ENCODE data around the gene CCT8.

Gene CCT8, protein sequence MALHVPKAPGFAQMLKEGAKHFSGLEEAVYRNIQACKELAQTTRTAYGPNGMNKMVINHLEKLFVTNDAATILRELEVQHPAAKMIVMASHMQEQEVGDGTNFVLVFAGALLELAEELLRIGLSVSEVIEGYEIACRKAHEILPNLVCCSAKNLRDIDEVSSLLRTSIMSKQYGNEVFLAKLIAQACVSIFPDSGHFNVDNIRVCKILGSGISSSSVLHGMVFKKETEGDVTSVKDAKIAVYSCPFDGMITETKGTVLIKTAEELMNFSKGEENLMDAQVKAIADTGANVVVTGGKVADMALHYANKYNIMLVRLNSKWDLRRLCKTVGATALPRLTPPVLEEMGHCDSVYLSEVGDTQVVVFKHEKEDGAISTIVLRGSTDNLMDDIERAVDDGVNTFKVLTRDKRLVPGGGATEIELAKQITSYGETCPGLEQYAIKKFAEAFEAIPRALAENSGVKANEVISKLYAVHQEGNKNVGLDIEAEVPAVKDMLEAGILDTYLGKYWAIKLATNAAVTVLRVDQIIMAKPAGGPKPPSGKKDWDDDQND

DNA sequence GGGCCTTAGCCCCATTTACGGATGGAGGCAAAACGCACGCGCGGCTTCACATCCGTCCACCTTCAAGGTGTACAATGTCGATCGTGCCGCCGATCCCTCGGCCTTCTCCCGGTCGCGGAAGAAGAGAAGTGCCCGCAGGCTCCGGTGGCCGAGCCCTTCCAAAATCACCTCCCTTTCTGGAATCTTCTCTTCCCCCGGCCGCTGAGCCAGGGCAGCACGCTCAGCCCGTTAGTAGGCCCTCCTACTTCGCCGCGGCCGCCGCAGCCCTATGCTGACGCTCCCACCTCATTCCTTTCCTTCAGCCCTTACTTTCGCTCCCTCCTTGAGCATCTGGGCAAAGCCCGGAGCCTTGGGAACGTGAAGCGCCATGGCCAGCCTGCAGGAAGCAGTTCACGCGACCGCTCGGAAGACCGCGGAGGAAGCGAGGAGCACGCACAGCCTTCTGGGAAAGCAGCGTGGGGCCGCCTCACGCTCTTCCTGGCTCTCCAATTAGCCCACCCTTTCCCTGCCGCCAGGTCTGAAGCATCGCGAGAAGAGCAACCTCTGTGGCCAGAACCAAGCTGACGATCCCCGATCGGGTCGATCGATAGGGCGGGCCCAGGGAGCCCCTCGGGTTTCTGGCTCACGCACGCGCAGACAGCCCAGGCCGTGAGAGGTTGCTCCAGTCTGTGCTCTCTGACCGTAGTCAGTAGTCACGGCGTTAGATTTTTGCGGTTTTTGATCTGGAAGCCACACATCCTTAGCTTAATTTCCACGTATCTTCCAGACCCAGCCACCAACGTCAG lies at the start of gene CCT8:
TSS of gene CCT8 (minus strand) at position 427 of the 785 bp plus-strand sequence. CDS start at position 369, 58 bp downstream.
- peak; percentile 99 for DNase-seq (ENCODE audit: low spot score)

DNA sequence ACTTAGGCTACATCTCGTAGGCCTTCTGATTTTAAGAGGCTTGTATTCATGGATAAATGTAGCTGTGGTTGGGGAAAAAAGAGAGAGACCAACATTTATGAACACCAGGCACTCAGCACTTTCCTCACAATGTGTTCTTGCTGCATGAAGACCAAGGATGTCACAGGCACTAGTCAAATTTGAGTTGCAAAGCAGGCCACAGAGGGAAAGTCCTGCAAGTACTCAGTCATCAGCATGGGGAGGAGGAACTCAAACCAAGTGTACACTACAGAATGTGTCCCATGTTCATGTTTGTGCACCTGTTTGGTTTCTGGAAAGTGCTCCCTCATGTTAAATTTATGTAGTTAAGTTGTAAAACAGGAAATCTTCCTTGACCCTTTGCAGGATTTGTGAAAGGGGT lies 48.3 kb upstream of the CCT8 start:
- DNase-seq (ENCODE audit: low spot score) = no peak

DNA sequence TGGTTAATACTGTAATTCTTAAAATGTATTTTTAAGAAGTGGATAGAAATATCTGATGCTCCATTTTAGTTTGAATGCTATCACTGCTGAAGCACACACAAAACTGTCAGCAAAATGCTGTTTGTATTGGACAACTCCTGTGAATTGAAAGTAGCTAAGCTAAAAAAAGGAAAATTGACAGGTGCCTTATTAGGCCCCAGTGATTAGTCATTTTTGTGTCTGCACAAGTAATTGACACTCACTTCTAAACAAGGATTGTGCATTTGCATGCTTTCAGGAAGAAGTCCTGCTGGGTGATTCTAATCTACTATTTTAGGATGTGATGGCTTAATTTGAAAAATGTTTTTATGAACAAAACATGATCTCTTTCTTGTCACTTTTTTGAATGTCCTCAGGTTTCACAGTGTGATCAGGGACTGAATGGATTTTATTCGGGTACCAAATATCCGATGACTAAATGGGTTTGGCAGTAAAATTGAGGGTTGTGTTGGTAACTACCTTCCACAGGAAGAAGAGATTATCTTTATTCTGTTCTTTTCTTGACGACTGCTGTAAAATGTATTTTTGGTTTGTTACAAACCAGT lies 44.0 kb upstream of the CCT8 start:
- DNase-seq (ENCODE audit: low spot score) = no peak

DNA sequence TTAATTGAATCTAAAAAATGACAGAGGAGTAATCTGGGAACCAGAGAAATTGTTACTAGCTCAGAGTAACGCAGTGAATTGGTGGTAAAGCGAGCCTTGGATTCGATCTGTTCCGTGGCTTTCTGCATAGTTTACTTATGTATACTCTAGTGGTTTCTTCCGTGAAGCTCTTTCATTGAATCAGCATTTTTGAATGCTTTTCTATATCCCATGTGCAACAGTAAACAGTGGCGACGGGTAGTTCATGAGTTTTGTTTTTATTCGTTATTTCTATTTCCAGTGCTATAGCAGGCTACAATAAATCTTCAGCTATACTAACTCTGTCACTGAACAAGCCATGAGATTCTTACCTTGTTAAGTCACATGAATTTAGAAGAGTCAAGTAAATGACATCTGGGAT lies 42.5 kb upstream of the CCT8 start:
- DNase-seq (ENCODE audit: low spot score) = no peak

DNA sequence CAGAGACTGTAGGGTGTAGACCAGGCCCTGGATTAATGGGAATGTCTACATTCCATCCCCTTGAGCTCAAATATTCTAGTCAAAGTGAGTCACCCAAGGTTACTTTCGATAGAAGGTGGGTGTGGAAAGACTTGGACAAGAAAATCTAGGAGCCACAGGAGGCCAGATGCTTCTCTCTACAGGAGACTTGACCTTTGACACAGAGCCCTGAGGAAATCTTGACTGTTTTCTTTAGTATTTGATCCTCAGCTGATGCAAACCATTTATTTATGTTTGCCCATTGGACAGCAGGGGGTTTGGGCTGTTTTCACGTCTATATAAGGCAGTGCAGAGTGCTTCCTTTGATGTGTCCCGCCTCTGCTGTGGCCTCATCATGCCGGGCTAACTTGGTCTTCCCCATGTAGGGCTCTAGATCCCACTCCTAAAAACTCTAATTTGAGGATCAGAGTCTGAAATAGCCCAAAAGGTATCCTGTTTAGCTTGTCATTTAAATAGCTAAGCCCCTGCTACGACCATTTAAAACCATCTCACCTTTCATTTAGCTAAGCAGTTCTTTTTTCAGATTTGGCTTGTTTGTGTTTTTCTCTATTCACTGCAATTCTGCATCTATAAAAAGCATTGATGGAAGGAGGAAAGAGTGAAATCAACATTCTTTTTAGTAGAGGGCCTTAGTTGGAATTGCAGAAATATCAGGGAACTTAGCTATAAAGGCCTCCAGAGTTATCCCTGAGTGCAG lies 41.5 kb upstream of the CCT8 start:
- DNase-seq (ENCODE audit: low spot score) = no peak

DNA sequence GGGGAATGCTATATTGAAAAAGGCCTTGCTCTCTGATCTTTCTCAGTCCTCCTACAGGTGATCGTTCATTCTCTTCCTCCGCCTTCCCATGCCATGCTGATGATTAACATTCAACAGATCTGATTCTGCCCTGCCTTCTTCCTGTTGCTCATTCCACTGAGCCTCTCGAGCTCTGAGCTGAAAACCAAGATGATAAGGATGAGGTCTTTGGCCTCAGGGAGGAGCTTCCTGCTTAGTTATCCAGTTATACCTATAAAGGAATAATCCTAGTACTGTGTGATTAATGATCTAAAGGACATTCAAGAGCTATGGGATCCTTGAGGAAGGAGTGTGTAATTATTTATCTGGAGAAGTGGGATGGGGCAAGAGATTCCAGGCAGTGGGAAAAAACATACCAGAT lies 31.8 kb upstream of the CCT8 start:
- peak; percentile 33 for DNase-seq (ENCODE audit: low spot score)

DNA sequence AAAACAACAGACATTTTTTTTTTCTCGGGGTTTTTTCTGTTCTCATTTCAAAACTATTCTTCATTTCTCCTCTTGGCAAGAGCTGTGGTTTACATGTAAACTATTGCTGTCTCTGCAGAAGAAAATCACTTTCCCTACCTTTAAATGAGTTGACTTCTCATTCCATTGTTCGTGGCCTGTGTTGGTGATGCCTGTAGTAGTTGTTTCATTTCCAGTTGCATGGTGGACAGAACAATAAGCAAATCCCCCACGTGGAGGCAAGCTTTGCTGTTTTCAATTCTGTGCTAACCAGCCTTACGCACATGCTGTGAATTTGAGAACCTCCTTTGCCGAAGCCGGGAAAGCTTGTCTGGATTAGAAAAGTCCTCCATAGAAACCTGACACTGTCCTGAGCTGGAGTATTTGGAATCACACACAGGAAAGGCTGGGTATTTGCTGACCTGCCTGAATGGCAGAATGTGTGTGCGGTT lies 30.8 kb upstream of the CCT8 start:
- DNase-seq (ENCODE audit: low spot score) = no peak

DNA sequence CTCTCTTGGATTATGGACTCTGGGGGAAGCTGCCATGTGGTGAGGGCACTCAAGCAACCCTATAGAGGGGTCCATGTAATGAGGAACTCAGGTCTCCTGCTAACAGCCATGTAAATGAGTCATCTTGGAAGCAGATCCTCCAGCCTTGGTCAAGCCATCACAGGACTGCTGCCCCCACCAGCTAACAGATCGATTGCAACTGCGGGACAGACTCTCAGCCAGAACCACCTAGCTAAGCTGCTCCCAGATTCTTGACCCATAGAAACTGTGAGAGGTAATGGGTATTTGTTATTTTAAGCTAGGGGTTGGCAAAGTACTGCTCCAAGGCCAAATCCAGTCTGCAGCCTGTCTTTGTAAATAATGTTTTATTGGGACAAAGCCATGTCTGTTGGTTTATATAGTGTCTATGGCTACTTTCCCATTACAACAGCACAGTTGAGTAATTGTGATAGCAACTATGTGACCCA lies 29.4 kb upstream of the CCT8 start:
- DNase-seq (ENCODE audit: low spot score) = no peak

DNA sequence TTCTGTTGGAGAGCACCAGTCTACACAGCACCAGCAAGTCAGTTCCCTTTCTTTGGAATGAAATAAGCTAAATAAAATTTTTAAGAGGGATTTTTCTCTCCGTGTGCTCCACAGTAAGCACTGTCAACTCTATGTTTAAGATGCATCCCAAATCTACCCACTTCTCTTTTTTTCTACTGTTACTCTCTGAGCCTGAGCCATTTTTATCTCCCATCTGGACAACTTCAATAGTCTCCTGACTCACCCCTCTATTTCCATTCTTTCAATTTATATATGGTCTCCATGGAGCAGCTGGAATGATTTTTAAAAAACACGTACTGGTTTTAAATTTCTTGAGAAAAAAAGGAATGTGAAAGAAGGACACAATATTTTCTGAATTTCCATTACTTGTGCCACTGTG lies 24.7 kb upstream of the CCT8 start:
- no peak for DNase-seq (ENCODE audit: low spot score)

DNA sequence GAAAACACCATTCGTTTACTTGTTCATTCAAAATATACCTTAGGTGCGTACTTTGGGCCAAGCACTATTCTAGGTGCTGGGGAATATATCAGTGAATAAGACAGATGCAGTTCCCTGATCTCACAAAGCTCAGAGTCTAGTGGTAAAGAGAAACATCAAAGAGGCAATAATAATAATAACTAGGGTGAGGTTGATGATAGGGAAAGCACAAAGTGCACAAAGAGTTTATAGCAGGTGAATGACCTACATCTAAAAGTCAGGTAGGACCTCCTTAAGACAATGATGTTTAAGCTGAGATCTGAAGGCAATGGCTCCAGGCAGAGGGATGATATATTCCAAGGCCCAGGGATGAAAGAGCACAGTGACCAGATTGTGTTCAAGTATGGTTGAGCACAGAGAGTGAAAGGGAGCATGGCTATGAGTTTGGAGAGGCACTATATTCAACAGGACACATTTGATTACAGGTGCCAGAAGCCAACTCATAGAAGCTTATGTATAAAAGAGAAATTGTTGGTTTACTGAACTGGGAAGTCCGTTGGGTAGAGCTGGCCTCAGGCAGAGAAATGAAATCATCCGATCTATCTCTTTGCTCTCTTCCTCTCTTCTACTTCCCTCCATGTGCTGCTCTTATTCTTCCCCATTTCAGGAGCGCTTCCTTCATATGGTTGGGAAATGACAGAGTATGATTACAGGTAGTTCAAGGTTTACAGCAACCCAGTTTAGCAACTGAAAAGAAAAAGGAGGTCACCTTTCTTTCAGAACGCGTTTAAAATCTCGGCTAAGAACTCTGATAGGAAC lies 23.0 kb upstream of the CCT8 start:
- no peak for DNase-seq (ENCODE audit: low spot score)

DNA sequence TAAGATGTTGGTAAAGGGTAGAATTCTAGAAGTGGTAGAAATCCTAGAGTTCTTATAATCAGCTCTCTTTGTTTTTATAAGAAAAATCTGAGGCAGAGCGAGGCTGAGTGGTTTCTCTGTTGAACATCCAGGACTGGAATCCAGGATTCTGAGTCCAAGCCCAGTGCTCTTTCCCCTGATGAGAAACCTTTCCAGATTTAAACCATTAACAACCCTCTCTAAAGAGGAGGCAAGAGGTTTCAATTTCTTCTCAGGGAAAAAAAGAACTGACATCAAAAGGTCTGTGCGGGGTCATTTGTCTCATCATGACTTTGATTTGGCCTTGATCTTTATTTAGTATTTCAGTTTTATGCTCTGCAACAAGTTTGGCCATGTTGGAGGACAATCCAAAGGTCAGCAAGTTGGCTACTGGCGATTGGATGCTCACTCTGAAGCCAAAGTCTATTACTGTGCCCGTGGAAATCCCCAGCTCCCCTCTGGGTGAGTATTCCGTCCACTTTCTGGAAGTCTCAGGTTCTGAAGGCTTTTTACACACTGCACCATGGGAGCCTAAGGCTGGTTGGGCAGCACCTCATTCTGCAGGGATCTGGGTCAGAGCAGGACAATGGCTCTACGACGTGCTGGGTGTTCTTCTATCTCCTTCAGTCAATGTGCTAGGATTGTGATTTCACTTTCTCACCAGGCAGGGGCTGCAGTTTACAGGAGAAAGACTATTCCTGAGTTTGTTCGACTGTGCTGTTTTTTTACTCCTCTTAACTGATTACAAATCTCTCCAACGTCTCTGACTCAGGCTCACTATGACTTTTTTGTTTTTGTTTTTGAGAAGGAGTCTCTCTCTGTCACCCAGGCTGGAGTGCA lies 18.9 kb upstream of the CCT8 start:
- no peak for DNase-seq (ENCODE audit: low spot score)

DNA sequence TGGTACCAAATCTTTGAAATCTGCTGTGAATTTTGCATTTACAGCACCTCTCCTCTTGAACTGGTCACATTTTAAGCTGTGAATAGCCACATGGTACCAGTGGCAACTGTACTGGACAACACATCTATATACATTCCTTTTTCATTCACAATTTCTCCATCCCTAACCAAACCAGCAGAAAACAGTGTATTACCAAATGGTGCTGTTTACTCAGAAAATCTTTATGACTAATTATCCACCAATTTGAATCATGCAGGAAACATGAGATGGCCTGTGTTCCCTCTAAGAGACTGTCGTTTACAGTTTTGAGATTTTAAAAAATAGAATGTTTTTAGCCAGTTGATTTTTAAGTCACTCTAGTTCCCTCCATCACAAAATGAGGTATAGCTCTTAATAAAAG lies 17.6 kb upstream of the CCT8 start:
- peak; percentile 70 for DNase-seq (ENCODE audit: low spot score)

DNA sequence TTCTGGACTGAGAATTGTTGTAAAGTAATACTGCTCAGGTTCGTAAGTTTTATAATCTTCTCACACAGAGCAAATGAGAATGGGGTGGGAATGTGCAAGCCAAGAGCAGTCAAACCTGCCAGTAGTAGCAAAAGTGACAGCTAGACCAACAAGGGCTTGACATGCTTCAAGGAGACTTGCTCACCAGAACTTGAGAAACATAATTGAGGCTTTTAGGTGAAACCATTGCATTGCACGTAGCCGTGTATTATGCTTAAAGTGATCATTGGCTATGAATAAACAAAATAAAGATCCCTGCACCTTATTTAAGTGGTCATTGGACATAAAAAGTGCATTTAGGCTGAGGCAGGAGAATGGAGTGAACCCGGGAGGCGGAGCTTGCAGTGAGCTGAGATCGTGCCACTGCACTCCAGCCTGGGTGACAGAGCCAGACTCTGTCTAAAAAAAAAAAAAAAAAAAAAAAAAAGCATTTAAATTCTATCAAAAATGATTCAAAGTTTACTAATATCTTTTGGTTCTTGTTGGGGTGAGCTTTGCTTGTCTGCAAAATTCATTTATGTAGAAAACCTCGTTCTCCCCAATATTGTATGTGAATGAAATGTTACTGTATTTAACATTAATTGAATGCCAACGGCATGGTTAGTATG lies 11.8 kb upstream of the CCT8 start:
- no peak for DNase-seq (ENCODE audit: low spot score)

DNA sequence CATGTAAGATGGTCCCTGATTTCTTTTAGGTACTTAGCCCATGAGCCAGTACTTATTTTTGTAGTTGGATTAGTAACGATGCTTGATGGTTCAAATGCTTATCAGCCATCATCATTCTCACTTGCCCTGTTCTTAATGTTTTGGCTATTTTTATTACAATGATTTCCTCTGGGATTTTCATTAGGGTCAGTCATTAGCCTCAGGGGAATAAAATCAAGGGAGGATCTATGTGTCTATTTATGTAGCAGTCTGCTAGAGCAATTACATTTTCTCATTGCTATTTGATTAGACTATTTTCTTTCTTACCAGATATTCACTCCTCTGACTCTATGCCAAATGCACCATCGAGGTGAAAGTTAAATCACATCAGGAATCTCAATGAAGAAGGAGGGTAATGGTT lies 10.9 kb upstream of the CCT8 start:
- DNase-seq (ENCODE audit: low spot score) = no peak

DNA sequence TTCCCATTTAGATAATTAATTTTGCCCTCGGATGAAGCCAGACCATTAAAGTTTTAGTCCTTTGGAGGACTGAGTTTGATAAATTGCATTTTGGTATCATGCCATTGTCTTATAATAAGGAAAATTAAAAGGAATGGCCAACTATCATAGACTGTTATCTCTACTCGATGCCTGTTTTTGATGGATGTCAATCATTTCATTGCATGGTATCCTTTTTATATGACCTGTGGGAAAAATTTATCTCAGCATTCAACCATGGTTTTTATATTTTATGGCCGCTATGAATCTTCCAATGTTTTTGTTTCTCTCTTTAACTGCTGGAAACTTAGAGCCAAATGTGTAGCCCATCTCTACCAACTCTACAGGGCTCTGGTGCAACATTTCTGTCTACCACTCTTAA lies 9.9 kb upstream of the CCT8 start:
- no peak for DNase-seq (ENCODE audit: low spot score)

DNA sequence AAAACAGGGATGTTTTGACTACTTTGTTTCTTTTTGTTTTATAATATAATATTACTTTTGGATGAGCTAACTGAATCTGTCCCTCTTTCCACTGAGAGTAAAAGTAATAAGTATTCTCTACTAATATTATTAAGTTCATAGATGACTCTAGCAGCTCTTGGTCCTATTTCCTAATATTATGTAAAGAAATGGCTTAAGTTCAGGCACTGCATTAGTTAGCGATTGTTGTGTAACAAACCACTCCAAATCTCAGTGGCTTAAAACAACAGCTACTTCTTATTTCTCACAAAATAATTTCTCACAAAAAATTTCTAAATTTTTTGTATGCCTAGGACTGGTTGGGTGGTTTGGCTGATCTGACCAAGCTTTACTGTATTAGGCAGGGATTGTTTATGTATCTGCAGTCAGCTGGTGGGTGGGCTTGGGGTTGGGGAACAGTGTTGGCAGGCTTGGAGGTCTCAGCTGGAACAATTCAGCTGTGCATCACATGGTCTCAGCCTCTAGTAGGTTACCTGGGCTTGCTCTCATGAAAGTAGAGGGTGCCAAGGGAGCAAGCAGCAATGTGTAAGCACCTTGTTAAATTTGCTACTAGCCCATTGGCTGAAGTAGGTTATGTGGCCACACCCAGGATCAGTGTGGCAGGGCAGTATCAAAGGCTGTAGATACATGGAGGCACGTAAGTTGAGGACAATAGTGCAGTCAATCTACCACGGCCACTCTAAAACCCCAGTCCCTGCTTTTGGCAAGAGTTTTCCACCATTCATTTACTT lies 8.8 kb upstream of the CCT8 start:
- no peak for DNase-seq (ENCODE audit: low spot score)

DNA sequence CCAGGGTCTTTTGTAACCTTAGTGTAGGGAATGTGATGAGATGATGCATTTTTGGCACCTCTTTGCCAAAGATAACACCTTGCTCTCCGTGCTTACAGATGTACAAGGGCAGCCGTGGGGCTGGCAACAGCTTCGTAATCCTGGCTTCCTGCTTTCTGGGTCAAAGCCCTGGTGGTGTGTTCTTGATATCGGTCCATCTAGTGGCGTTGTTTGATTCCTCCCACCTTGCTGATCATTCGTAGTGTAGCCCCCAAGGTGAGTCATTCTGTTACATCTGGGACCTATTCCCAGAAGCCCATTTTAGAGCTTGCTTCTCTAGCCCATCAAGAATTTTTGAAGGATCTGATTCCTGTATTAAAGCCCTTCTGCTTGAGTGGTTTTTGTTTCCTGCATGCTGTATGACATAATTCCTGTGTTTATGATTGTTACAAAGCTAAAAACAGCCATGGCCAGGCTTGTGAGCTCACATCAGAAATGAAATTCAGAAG lies 7.0 kb upstream of the CCT8 start:
- no peak for DNase-seq (ENCODE audit: low spot score)
